Breast epithelium (tissue), 3 donors: ENCODE measurements around the gene WASHC2C.
"Not testable (repeated sequence)": the region's sequence is repeated elsewhere in the genome, so short reads cannot be mapped to it uniquely, and the experiment has no call there.

Experiments used
- POLR2A ChIP-seq: fragments of 450-650 bp; IDR thresholded peaks from one replicate; pipeline ENCODE4 v1.6.1; 2016; ENCODE audit warnings: antibody characterized with exemption, mild to moderate bottlenecking, moderate library complexity
- POLR2AphosphoS5 ChIP-seq, 3 donors: sonication (generic); formaldehyde crosslinking; IDR thresholded peaks; one replicate each; pipeline ENCODE4 v1.6.1; 2017; ENCODE audit warnings: antibody characterized with exemption in 3 of 3
- TF ChIP-seq, protein P1 (sequence below), 3 donors: fragments of 450-650 bp; IDR thresholded peaks; one replicate each; pipeline ENCODE4 v1.5.1; 2016 to 2017; ENCODE audit warnings: antibody characterized with exemption in 3 of 3, mild to moderate bottlenecking in 3 of 3, moderate library complexity in 3 of 3

- TF ChIP-seq POLR2AphosphoS5 (IDR thresholded peaks at IDR 0.05); POLR2A: not testable (repeated sequence)
- TF ChIP-seq, protein P1, sequence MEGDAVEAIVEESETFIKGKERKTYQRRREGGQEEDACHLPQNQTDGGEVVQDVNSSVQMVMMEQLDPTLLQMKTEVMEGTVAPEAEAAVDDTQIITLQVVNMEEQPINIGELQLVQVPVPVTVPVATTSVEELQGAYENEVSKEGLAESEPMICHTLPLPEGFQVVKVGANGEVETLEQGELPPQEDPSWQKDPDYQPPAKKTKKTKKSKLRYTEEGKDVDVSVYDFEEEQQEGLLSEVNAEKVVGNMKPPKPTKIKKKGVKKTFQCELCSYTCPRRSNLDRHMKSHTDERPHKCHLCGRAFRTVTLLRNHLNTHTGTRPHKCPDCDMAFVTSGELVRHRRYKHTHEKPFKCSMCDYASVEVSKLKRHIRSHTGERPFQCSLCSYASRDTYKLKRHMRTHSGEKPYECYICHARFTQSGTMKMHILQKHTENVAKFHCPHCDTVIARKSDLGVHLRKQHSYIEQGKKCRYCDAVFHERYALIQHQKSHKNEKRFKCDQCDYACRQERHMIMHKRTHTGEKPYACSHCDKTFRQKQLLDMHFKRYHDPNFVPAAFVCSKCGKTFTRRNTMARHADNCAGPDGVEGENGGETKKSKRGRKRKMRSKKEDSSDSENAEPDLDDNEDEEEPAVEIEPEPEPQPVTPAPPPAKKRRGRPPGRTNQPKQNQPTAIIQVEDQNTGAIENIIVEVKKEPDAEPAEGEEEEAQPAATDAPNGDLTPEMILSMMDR (IDR thresholded peaks at IDR 0.05): not testable (repeated sequence)
Observed at GRCh38 chr10:45820107-45820830, 93.2 kb downstream of the WASHC2C start.
